BLaER1 treated with 17β-estradiol and CSF1 and Interleukin-3, amounts not matched to agents 10 nM and 100 nM (cell line): ENCODE data around the gene TSPAN18.

Experiments
- H3K27ac ChIP-seq, 11 experiments: shearing (Covaris generic); formaldehyde crosslinking; 2 replicates each; pipeline ENCODE4 v1.8.1; 2022
- H3K27me3 ChIP-seq, 11 experiments: shearing (Covaris generic); formaldehyde crosslinking; 2 replicates each; pipeline ENCODE4 v1.8.1; 2022
- H3K36me3 ChIP-seq, 11 experiments: shearing (Covaris generic); formaldehyde crosslinking; 2 replicates each; pipeline ENCODE4 v1.8.1; 2022
- H3K4me1 ChIP-seq, 10 experiments: shearing (Covaris generic); formaldehyde crosslinking; 2 replicates each; pipeline ENCODE4 v1.8.1; 2022
- H3K4me2 ChIP-seq, 11 experiments: shearing (Covaris generic); formaldehyde crosslinking; 2 replicates each; pipeline ENCODE4 v1.8.1; 2022
- H3K4me3 ChIP-seq, 10 experiments: shearing (Covaris generic); formaldehyde crosslinking; 2 replicates each; pipeline ENCODE4 v1.8.1; 2022
- H3K9ac ChIP-seq, 11 experiments: shearing (Covaris generic); formaldehyde crosslinking; 2 replicates each; pipeline ENCODE4 v1.8.1; 2022
- H3K9me3 ChIP-seq, 11 experiments: shearing (Covaris generic); formaldehyde crosslinking; replicated peaks in 1 of 11; 2 replicates each; pipeline ENCODE4 v1.8.1; 2022
- H4K20me1 ChIP-seq, 11 experiments: shearing (Covaris generic); formaldehyde crosslinking; 2 replicates each; pipeline ENCODE4 v1.8.1; 2022
- Cebpa-rat ChIP-seq, 11 experiments: shearing (Covaris generic); IDR thresholded peaks; 2 replicates each; pipeline ENCODE4 v1.8.1; 2022

TSPAN18 gene

GRCh38 chr11:44797051-44797450, 70.3 kb downstream of the TSPAN18 start:
- no peak for TF ChIP-seq Cebpa-rat (IDR thresholded peaks at IDR 0.05)
- Histone ChIP-seq H3K36me3 (no peaks in the 10 kb centered on the region), H3K27me3 (no peaks in the 10 kb centered on the region), H3K4me1 (peaks cover 0 to 3% (median 0%) of the 10 kb centered on the region in 10 experiments; a peak in 4 of 20 replicates), H3K27ac (no peak overlapping the region), H4K20me1 (peaks cover 0 to 8% (median 0%) of the 10 kb centered on the region in 11 experiments; a peak in 1 of 22 replicates), H3K9ac (no peak overlapping the region), H3K9me3 (no peaks in the 10 kb centered on the region), H3K4me3 (no peak overlapping the region), H3K4me2 (no peak overlapping the region)

- H3K27ac ChIP-seq: no peak overlapping the region
- no peaks in the 10 kb centered on the region for H3K27me3 ChIP-seq
- H3K36me3 ChIP-seq: no peaks in the 10 kb centered on the region
- H3K9ac ChIP-seq: no peak overlapping the region
- no peak for TF ChIP-seq Cebpa-rat (IDR thresholded peaks at IDR 0.05)
- H3K4me3 ChIP-seq: no peak overlapping the region
- H4K20me1 ChIP-seq: peaks cover 0 to 6% (median 0%) of the 10 kb centered on the region in 11 experiments; a peak in 1 of 22 replicates
- no peak overlapping the region for H3K4me2 ChIP-seq
- peaks cover 0 to 3% (median 0%) of the 10 kb centered on the region in 10 experiments; a peak in 4 of 20 replicates for H3K4me1 ChIP-seq
- H3K9me3 ChIP-seq: no peaks in the 10 kb centered on the region
Measured at GRCh38 chr11:44797886-44798606, 71.3 kb downstream of the TSPAN18 start.

DNA sequence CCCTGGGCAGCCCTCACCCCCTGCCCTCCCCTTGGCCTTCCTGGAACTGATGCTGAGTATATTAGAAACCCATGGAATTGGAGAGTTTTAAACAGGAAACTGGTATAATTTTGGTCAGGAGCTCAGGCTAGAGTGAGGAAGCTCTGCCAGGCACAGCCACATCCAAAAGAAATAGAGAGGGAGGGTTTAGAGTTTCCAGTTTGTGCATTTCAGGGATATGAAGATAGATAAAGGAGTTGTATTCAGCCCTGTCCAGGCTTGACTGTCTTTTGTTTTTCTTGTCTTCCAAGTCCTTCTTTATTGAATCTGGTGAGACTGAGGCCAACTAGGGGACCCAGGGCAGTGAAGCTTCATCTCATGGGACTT, 71.8 kb downstream of the TSPAN18 start:
- Histone ChIP-seq H3K4me3 (no peak overlapping the region), H3K36me3 (no peaks in the 10 kb centered on the region), H3K4me1 (peaks cover 0 to 3% (median 0%) of the 10 kb centered on the region in 10 experiments; a peak in 4 of 20 replicates), H3K9ac (no peak overlapping the region), H4K20me1 (peaks cover 0 to 6% (median 0%) of the 10 kb centered on the region in 11 experiments; a peak in 1 of 22 replicates), H3K4me2 (no peak overlapping the region), H3K27ac (no peak overlapping the region), H3K9me3 (no peaks in the 10 kb centered on the region), H3K27me3 (no peaks in the 10 kb centered on the region)
- TF ChIP-seq Cebpa-rat (IDR thresholded peaks at IDR 0.05): no peak

DNA sequence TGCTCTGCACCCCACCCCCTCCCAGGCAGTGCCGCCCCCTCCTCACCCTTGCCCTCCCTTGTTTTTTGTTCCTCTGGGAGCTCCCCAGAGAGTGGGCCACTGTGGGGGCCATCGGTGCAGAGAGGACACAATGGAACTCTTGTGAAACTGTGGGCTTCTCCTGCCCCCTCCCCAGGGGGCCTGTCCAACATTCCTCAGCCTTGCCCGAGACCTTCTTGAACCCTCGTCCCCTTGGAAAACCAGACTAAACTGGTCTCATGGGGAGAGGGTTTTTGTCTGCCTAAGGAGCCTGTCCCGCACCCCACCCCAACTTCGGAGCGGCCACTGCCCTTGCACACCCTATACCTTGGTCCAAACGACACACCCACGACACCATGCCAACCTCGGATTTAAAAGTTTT, 72.2 kb downstream of the TSPAN18 start:
- Histone ChIP-seq H3K27me3 (no peaks in the 10 kb centered on the region), H3K4me1 (peaks cover 0 to 3% (median 0%) of the 10 kb centered on the region in 10 experiments; a peak in 4 of 20 replicates), H3K27ac (no peak overlapping the region), H3K4me2 (peak overlapping the region in 1 of 11 experiments; percentile 20; a peak in 1 of 22 replicates), H3K4me3 (no peak overlapping the region), H3K36me3 (no peaks in the 10 kb centered on the region), H4K20me1 (peaks cover 0 to 6% (median 0%) of the 10 kb centered on the region in 11 experiments; a peak in 1 of 22 replicates), H3K9ac (no peak overlapping the region), H3K9me3 (no peaks in the 10 kb centered on the region)
- TF ChIP-seq Cebpa-rat (IDR thresholded peaks at IDR 0.05): no peak

DNA sequence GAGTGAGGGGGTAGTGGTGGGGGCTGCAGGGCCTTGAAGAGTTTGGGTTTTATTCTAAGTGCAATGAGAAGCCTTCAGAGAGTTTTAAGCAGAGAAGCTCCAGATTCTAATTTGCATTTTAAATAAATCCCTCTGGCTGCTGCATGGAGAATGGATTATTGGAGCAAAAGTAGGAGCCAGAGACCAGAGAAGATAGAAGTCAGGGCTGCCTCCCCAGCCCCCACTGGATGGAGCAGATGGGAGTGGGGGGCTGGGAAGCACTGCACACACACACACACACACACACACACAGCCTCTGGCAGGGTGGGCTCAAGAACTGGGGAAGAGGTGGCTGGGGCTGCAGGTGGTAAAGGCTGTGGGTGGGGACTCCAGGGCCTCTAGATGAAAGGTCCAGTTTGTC, 75.6 kb downstream of the TSPAN18 start:
- TF ChIP-seq Cebpa-rat (IDR thresholded peaks at IDR 0.05): no peak
- Histone ChIP-seq H3K27ac (no peak overlapping the region), H3K9me3 (no peaks in the 10 kb centered on the region), H3K36me3 (no peaks in the 10 kb centered on the region), H3K4me2 (no peak overlapping the region), H3K4me3 (no peak overlapping the region), H3K9ac (no peak overlapping the region), H3K27me3 (no peaks in the 10 kb centered on the region), H4K20me1 (peaks cover 0 to 4% (median 0%) of the 10 kb centered on the region in 11 experiments; a peak in 1 of 22 replicates), H3K4me1 (peaks cover 0 to 3% (median 0%) of the 10 kb centered on the region in 10 experiments; a peak in 4 of 20 replicates)

- H3K4me2 ChIP-seq: no peak overlapping the region
- H4K20me1 ChIP-seq: peaks cover 0 to 4% (median 0%) of the 10 kb centered on the region in 11 experiments; a peak in 1 of 22 replicates
- peaks cover 0 to 3% (median 0%) of the 10 kb centered on the region in 10 experiments; a peak in 4 of 20 replicates for H3K4me1 ChIP-seq
- H3K9me3 ChIP-seq: no peaks in the 10 kb centered on the region
- H3K9ac ChIP-seq: no peak overlapping the region
- H3K27ac ChIP-seq: no peak overlapping the region
- H3K4me3 ChIP-seq: no peak overlapping the region
- H3K36me3 ChIP-seq: no peaks in the 10 kb centered on the region
- H3K27me3 ChIP-seq: no peaks in the 10 kb centered on the region
- TF ChIP-seq Cebpa-rat (IDR thresholded peaks at IDR 0.05): no peak
Measured at GRCh38 chr11:44803009-44803408, 76.2 kb downstream of the TSPAN18 start.

- no peak overlapping the region for H3K9ac ChIP-seq
- no peak overlapping the region for H3K27ac ChIP-seq
- H4K20me1 ChIP-seq: peaks cover 0 to 4% (median 0%) of the 10 kb centered on the region in 11 experiments; a peak in 1 of 22 replicates
- H3K9me3 ChIP-seq: no peaks in the 10 kb centered on the region
- no peak overlapping the region for H3K4me2 ChIP-seq
- H3K36me3 ChIP-seq: no peaks in the 10 kb centered on the region
- no peaks in the 10 kb centered on the region for H3K4me1 ChIP-seq
- H3K27me3 ChIP-seq: no peaks in the 10 kb centered on the region
- no peak overlapping the region for H3K4me3 ChIP-seq
- no peak for TF ChIP-seq Cebpa-rat (IDR thresholded peaks at IDR 0.05)
Measured at GRCh38 chr11:44804449-44805437, 78.0 kb downstream of the TSPAN18 start.

DNA sequence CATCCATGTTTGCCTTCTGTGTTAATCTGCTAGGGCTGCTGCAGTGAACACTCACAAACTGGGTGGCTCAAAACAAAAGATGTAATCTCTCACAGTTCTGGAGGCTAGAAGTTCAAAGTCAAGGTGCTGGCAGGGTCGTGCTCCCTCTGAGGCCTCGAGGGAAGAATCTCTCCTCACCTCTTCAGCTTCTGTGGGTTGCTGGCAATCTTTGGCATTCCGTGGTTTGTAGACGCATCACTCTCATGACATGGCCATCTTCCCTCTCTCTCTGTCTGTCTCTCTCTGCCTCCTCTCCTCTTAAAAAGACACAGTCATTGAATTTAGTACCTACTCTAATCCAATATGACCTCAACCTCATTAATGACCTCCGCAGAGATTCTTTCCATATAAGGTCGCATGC, 78.8 kb downstream of the TSPAN18 start:
- Histone ChIP-seq H3K27ac (no peak overlapping the region), H3K9me3 (no peaks in the 10 kb centered on the region), H3K4me1 (no peaks in the 10 kb centered on the region), H4K20me1 (peaks cover 0 to 4% (median 0%) of the 10 kb centered on the region in 11 experiments; a peak in 1 of 22 replicates), H3K9ac (no peak overlapping the region), H3K4me3 (no peak overlapping the region), H3K27me3 (no peaks in the 10 kb centered on the region), H3K36me3 (no peaks in the 10 kb centered on the region), H3K4me2 (no peak overlapping the region)
- TF ChIP-seq Cebpa-rat (IDR thresholded peaks at IDR 0.05): no peak
